HEK293 (cell line): ENCODE measurements around the gene NEK3.
"Not testable (repeated sequence)": the region's sequence is repeated elsewhere in the genome, so short reads cannot be mapped to it uniquely, and the experiment has no call there.

Experiments used
- CTCF ChIA-PET: fragments of 350-600 bp; formaldehyde crosslinking; extraction: SDS; loops from one replicate; lab custom pipeline; 2021; ENCODE audit warnings: antibody characterized with exemption; lab: Yijun Ruan, JAX
- POLR2A ChIA-PET: fragments of 300-600 bp; formaldehyde crosslinking; extraction: SDS; loops from one replicate; lab custom pipeline; 2020; ENCODE audit warnings: antibody characterized with exemption, inconsistent platforms; lab: Yijun Ruan, JAX
- H3K27ac ChIP-seq: fragments of 200-500 bp; sonication (Bioruptor generic); 2 replicates; pipeline ENCODE4 v1.5.1; 2014; ENCODE audit warnings: low read depth, low read length, control low read depth, inconsistent platforms; ENCODE audit errors: extremely low read depth
- H3K36me3 ChIP-seq, 2 experiments: fragments of 200-500 bp in 1 of 2; sonication (Bioruptor generic) in 1 of 2; 1 replicate in 1 of 2; 2 replicates in 1 of 2; pipeline ENCODE4 v1.5.1; 2014 to 2017; ENCODE audit warnings: inconsistent platforms in 2 of 2, low read length in 2 of 2; ENCODE audit not compliant: control insufficient read depth in 2 of 2, insufficient read depth in 1 of 2
- H3K4me1 ChIP-seq: fragments of 200-500 bp; sonication (Bioruptor generic); 2 replicates; pipeline ENCODE4 v1.5.1; 2014; ENCODE audit warnings: mild to moderate bottlenecking, low read length, inconsistent platforms; ENCODE audit not compliant: control insufficient read depth, insufficient read depth
- H3K4me3 ChIP-seq: 2 replicates; pipeline ENCODE4 v1.5.1; 2011; ENCODE audit warnings: low read depth, mild to moderate bottlenecking, control low read depth, low read length, moderate library complexity
- H3K9me3 ChIP-seq: fragments of 200-500 bp; sonication (Bioruptor generic); 2 replicates; pipeline ENCODE4 v1.5.1; 2014; ENCODE audit warnings: low read depth, low read length, inconsistent platforms; ENCODE audit not compliant: control insufficient read depth, insufficient read depth
- EGR2 ChIP-seq: fragments of 450-650 bp; formaldehyde crosslinking; IDR thresholded peaks from 2 replicates; pipeline ENCODE4 v1.5.1; 2016; ENCODE audit warnings: low read depth, missing biosample characterization, missing genetic modification characterization
- GLI2 ChIP-seq: fragments of 450-650 bp; formaldehyde crosslinking; IDR thresholded peaks from 2 replicates; pipeline ENCODE4; 2017; ENCODE audit warnings: missing biosample characterization, missing genetic modification characterization, low read depth, borderline replicate concordance
- GLI4 ChIP-seq: fragments of 450-650 bp; formaldehyde crosslinking; IDR thresholded peaks from 2 replicates; pipeline ENCODE4 v1.5.1; 2016; ENCODE audit warnings: missing biosample characterization, missing genetic modification characterization
- KLF1 ChIP-seq: fragments of 450-650 bp; formaldehyde crosslinking; IDR thresholded peaks from 2 replicates; pipeline ENCODE4 v1.5.1; 2016; ENCODE audit warnings: missing biosample characterization, missing genetic modification characterization
- KLF10 ChIP-seq: fragments of 450-650 bp; IDR thresholded peaks from 2 replicates; pipeline ENCODE4 v1.5.1; 2018; ENCODE audit warnings: missing biosample characterization, mild to moderate bottlenecking, missing genetic modification characterization
- MYNN ChIP-seq: fragments of 450-650 bp; formaldehyde crosslinking; IDR thresholded peaks from 2 replicates; pipeline ENCODE4 v1.5.1; 2016; ENCODE audit warnings: missing biosample characterization, missing genetic modification characterization, borderline replicate concordance
- SALL2 ChIP-seq: fragments of 450-650 bp; formaldehyde crosslinking; IDR thresholded peaks from 2 replicates; pipeline ENCODE4 v1.5.0; 2017; ENCODE audit warnings: missing biosample characterization, mild to moderate bottlenecking, missing genetic modification characterization, borderline replicate concordance
- TCF7L2 ChIP-seq: IDR thresholded peaks from 2 replicates; pipeline ENCODE4 v1.6.1; 2011; ENCODE audit warnings: low read depth, mild to moderate bottlenecking, inconsistent platforms, low read length, moderate library complexity, borderline replicate concordance
- ZFP37 ChIP-seq: fragments of 450-650 bp; formaldehyde crosslinking; IDR thresholded peaks from 2 replicates; pipeline ENCODE4 v1.5.1; 2016; ENCODE audit warnings: missing biosample characterization, missing genetic modification characterization
- ZNF112 ChIP-seq: fragments of 450-650 bp; formaldehyde crosslinking; IDR thresholded peaks from 2 replicates; pipeline ENCODE4 v1.5.0; 2017; ENCODE audit warnings: missing biosample characterization, missing genetic modification characterization
- ZNF140 ChIP-seq: fragments of 450-650 bp; formaldehyde crosslinking; IDR thresholded peaks from 2 replicates; pipeline ENCODE4 v1.5.1; 2016; ENCODE audit warnings: missing biosample characterization, missing genetic modification characterization
- ZNF157 ChIP-seq: fragments of 450-650 bp; formaldehyde crosslinking; IDR thresholded peaks from 2 replicates; pipeline ENCODE4 v1.5.1; 2016; ENCODE audit warnings: missing biosample characterization, missing genetic modification characterization
- ZNF202 ChIP-seq: fragments of 450-650 bp; formaldehyde crosslinking; IDR thresholded peaks from 2 replicates; pipeline ENCODE4 v1.5.1; 2016; ENCODE audit warnings: missing biosample characterization, missing genetic modification characterization, borderline replicate concordance
- ZNF274 ChIP-seq, 2 experiments: fragments of 200-500 bp in 1 of 2; fragments of 450-650 bp in 1 of 2; sonication (Bioruptor generic) in 1 of 2; formaldehyde crosslinking in 1 of 2; IDR thresholded peaks; 2 replicates each; pipeline versions ENCODE4 v1.5.1 to v1.6.1; 2014 to 2016; ENCODE audit warnings: borderline replicate concordance in 1 of 2, inconsistent platforms in 1 of 2, low read length in 1 of 2, missing biosample characterization in 1 of 2, missing genetic modification characterization in 1 of 2
- ZNF335 ChIP-seq: fragments of 450-650 bp; formaldehyde crosslinking; conservative IDR thresholded peaks from 2 replicates; pipeline ENCODE4 v1.5.1; 2016; ENCODE audit warnings: missing biosample characterization, missing genetic modification characterization
- ZNF354C ChIP-seq: fragments of 450-650 bp; formaldehyde crosslinking; IDR thresholded peaks from 2 replicates; pipeline ENCODE4 v1.5.1; 2016; ENCODE audit warnings: missing biosample characterization, missing genetic modification characterization, low read depth, borderline replicate concordance
- ZNF366 ChIP-seq: fragments of 450-650 bp; formaldehyde crosslinking; conservative IDR thresholded peaks from 2 replicates; pipeline ENCODE4 v1.5.1; 2016; ENCODE audit warnings: missing biosample characterization, missing genetic modification characterization
- ZNF530 ChIP-seq: fragments of 450-650 bp; formaldehyde crosslinking; IDR thresholded peaks from 2 replicates; pipeline ENCODE4 v1.5.1; 2016; ENCODE audit warnings: low read depth, missing biosample characterization, missing genetic modification characterization
- ZNF548 ChIP-seq: fragments of 450-650 bp; formaldehyde crosslinking; IDR thresholded peaks from 2 replicates; pipeline ENCODE4 v1.5.1; 2016; ENCODE audit warnings: missing biosample characterization, missing genetic modification characterization
- ZNF560 ChIP-seq: fragments of 450-650 bp; formaldehyde crosslinking; IDR thresholded peaks from 2 replicates; pipeline ENCODE4 v1.5.1; 2017; ENCODE audit warnings: missing biosample characterization, missing genetic modification characterization, borderline replicate concordance
- ZNF626 ChIP-seq: fragments of 450-650 bp; sonication (Bioruptor Pico); formaldehyde crosslinking; IDR thresholded peaks from 2 replicates; pipeline ENCODE4 v1.5.1; 2018; ENCODE audit warnings: missing biosample characterization, missing genetic modification characterization, inconsistent platforms
- ZNF658 ChIP-seq: fragments of 450-650 bp; formaldehyde crosslinking; IDR thresholded peaks from 2 replicates; pipeline ENCODE4; 2016; ENCODE audit warnings: missing biosample characterization, missing genetic modification characterization
- ZNF660 ChIP-seq: fragments of 450-650 bp; IDR thresholded peaks from 2 replicates; pipeline ENCODE4 v1.5.1; 2018; ENCODE audit warnings: missing biosample characterization, mild to moderate bottlenecking, missing genetic modification characterization
- ZNF785 ChIP-seq: fragments of 450-650 bp; formaldehyde crosslinking; IDR thresholded peaks from 2 replicates; pipeline ENCODE4 v1.5.1; 2016; ENCODE audit warnings: missing biosample characterization, missing genetic modification characterization
- TF ChIP-seq, protein P1 (sequence below): fragments of 450-650 bp; formaldehyde crosslinking; IDR thresholded peaks from 2 replicates; pipeline ENCODE4 v1.5.1; 2016; ENCODE audit warnings: missing biosample characterization, missing genetic modification characterization

The NEK3 gene

DNA sequence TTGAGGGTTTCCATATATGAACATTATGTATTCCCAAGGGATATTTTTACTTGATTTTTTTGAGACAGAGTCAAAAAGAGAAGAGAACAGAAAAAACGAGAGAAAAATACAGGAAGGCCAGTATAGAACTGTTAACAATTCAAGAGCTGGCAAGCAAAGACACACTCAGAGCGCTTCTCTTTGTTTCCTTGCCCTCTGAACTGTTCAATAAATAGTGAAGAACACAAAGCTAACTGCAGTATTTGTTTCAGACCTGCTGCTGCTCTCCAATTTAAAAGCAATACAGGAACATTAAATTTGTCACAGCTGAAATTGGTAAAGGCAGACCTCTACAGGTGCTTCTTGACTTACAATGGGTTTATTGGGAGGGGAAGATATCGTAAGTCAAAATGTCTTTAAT is 14.0 kb upstream of the NEK3 start (continued):
- TF ChIP-seq ZNF560 (no peak), ZNF112 (no peak), ZNF157 (tag by site-specific recombination) (no peak), ZNF140 (no peak)

DNA sequence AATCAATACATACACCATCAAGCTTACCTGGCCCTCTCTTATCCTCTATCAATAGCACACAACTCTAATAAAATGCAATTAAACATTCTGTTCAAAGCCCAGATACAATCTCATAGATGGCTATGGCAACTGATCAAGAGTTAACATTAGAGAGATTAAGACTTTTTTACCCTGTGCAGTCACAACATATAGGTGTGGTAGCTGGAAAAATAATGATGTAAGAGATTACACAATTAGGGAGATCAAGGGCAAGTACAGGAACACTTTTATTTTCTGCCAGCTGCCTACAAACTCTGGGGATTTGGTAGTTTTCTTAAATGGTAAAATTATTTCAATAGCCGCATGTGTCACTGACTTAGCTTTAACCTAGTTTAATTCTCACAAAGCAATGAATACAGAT is 12.3 kb upstream of the NEK3 start:
- CTCF ChIA-PET, result interaction anchor here (0.8 kb wide), 1 partner anchor 44 kb away, joined by 3 read pairs; no protein-coding TSS in a partner anchor
- H3K4me1 ChIP-seq, H3K27ac ChIP-seq, POLR2A ChIA-PET, H3K4me3 ChIP-seq, H3K9me3 ChIP-seq: not testable (repeated sequence)
- peaks cover 10 to 57% of the 10 kb centered on the region in 2 experiments; a peak in 2 of 3 replicates for H3K36me3 ChIP-seq

DNA sequence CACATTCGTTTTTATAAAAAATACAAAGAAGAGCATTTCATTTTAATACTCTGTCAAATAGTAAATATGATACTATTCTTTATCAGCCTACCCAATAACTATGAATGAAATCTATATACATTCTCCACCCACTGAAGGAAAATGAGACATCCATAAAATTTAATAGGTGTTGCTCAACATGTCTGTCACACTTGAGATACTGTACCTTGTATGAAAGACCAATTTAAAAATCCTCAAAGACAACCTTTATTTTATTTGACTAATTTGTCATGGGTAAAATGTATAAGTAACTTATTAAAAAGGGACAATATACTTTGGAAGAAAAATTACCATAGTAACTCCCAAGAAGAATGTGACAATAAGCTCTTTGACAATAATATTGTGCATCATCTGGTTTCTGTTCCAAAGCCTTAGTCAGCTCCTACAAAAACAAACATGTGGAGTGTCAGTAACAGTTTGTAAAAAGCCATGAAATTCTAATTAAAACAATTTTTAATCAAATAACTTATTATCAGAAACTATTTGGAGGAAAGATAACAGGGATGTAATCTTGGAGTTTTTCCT is 11.5 kb upstream of the NEK3 start:
- POLR2A ChIA-PET, H3K4me3 ChIP-seq, H3K9me3 ChIP-seq, H3K27ac ChIP-seq, H3K4me1 ChIP-seq: not testable (repeated sequence)
- CTCF ChIA-PET, result interaction anchor here (0.8 kb wide), 1 partner anchor 43 kb away, joined by 3 read pairs; no protein-coding TSS in a partner anchor
- H3K36me3 ChIP-seq, result peaks cover 10 to 57% of the 10 kb centered on the region in 2 experiments; a peak in 2 of 3 replicates

DNA sequence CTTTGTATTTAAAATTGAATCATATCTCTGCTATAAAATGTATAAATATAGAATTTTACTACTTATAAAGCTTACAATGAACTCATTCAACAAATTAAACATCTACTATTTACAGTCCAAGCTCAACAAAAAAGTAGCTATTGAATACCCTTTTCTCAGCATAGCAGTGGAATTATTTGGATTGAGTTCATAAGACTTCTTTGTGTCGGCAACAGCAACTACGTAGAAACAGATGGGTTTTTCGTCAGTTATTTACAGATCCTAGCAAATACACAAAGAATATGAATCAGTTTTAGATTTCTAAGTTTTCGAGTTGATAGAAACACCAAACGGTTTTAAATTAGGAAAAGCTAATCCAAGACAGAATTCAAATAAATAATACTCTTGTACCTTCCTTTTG is 10.4 kb upstream of the NEK3 start:
- Histone ChIP-seq H3K9me3 (no peaks in the 10 kb centered on the region), H3K27ac (no peak overlapping the region), H3K36me3 (peaks cover 10 to 52% of the 10 kb centered on the region in 2 experiments; a peak in 2 of 3 replicates), H3K4me1 (no peaks in the 10 kb centered on the region), H3K4me3 (no peak overlapping the region)
- CTCF ChIA-PET, result no interaction called here
- TF ChIP-seq GLI2, result no peak
- no peak for TF ChIP-seq ZNF626 (tag by site-specific recombination)
- no peak for TF ChIP-seq TCF7L2
- no peak for TF ChIP-seq ZNF660
- no peak for TF ChIP-seq KLF1 (tag by site-specific recombination)
- no peak for TF ChIP-seq KLF10
- TF ChIP-seq ZNF202 (tag by site-specific recombination), result no peak
- TF ChIP-seq ZNF366 (tag by site-specific recombination), result no peak
- no peak for TF ChIP-seq ZNF335 (tag by site-specific recombination)
- TF ChIP-seq ZNF354C (tag by site-specific recombination), result no peak
- POLR2A ChIA-PET, result no interaction called here

DNA sequence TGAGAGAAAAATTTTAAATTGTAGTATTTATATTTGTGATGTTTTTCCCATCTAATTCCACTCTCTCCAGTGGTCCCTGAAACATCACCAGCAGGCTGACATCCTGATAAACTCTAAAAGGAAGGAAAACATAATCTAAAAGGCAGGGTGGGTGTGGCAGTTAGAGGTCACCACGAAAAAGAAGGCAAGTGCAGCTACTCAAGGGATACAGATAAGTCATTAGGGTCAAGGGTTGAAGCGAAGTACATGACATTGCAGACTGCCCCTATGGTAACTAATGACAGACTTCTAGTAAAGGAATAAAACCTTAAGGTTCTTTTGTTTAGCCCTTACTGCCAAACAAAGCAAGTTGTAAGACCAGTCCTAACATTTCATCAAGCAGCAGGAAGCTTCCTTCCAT is 6.0 kb upstream of the NEK3 start:
- ChIA-PET CTCF (no interaction called here), POLR2A (no interaction called here)
- peaks cover 10 to 21% of the 10 kb centered on the region in 2 experiments; a peak in 2 of 3 replicates for H3K36me3 ChIP-seq
- TF ChIP-seq ZFP37, result no peak
- TF ChIP-seq ZNF530 (tag by site-specific recombination), result no peak
- no peak for TF ChIP-seq ZNF548 (tag by site-specific recombination)
- TF ChIP-seq GLI4 (tag by site-specific recombination), result no peak
- TF ChIP-seq EGR2 (tag by site-specific recombination), result no peak
- no peak for TF ChIP-seq ZNF658
- TF ChIP-seq ZNF785 (tag by site-specific recombination), result no peak
- no peak for TF ChIP-seq ZNF274 (IDR thresholded peaks at IDR 0.05; ENCODE audit: low read length)
- no peak for TF ChIP-seq ZNF274 (tag by site-specific recombination; IDR thresholded peaks at IDR 0.05; ENCODE audit: borderline replicate concordance)
- TF ChIP-seq MYNN, result no peak
- TF ChIP-seq SALL2 (tag by site-specific recombination), result no peak
- TF ChIP-seq, protein P1, sequence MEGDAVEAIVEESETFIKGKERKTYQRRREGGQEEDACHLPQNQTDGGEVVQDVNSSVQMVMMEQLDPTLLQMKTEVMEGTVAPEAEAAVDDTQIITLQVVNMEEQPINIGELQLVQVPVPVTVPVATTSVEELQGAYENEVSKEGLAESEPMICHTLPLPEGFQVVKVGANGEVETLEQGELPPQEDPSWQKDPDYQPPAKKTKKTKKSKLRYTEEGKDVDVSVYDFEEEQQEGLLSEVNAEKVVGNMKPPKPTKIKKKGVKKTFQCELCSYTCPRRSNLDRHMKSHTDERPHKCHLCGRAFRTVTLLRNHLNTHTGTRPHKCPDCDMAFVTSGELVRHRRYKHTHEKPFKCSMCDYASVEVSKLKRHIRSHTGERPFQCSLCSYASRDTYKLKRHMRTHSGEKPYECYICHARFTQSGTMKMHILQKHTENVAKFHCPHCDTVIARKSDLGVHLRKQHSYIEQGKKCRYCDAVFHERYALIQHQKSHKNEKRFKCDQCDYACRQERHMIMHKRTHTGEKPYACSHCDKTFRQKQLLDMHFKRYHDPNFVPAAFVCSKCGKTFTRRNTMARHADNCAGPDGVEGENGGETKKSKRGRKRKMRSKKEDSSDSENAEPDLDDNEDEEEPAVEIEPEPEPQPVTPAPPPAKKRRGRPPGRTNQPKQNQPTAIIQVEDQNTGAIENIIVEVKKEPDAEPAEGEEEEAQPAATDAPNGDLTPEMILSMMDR, result no peak

More for the DNA sequence above, 6.0 kb upstream of the NEK3 start:
- Histone ChIP-seq H3K4me1 (peaks cover 7% of the 10 kb centered on the region; the same call in 1 of the 2 replicates), H3K9me3 (no peaks in the 10 kb centered on the region), H3K4me3 (no peak overlapping the region), H3K27ac (no peak overlapping the region)
